Activated CD8-positive, alpha-beta T cell treated with anti-CD3 and anti-CD28 coated beads for 36 hours (primary cell): ENCODE results near the gene DPP6. TPM values are rescaled to one million over a fixed set of nuclear protein-coding genes. Genes with fewer than 3 reads are reported as not detected.
"Not testable (repeated sequence)": the region's sequence is repeated elsewhere in the genome, so short reads cannot be mapped to it uniquely, and the experiment has no call there.

Experiments used
- ATAC-seq: fragments of 200-7000 bp; cut with Tn5 transposase; one replicate; pipeline ENCODE4 v1.10.0; 2021; ENCODE audit warnings: mild to moderate bottlenecking, moderate library complexity
- CTCF ChIA-PET: fragments of 350-600 bp; sonication (Branson Sonifier 250); formaldehyde crosslinking; loops from one replicate; lab custom pipeline; 2021; ENCODE audit warnings: antibody characterized with exemption; lab: Charles Lee
- POLR2A ChIA-PET: fragments of 350-600 bp; sonication (Branson Sonifier 250); formaldehyde crosslinking; loops from one replicate; lab custom pipeline; 2021; ENCODE audit warnings: antibody characterized with exemption; lab: Charles Lee
- DNase-seq: peaks from one replicate; pipeline ENCODE4 v3.0.0-alpha.2; 2020
- H3K27ac Mint-ChIP-seq: one replicate; pipeline ENCODE4 v1.8.0; 2021; ENCODE audit warnings: mild to moderate bottlenecking, mixed read lengths
- H3K27me3 Mint-ChIP-seq: one replicate; pipeline ENCODE4 v1.8.0; 2021; ENCODE audit warnings: mixed read lengths
- H3K36me3 Mint-ChIP-seq: one replicate; pipeline ENCODE4 v1.8.0; 2021; ENCODE audit warnings: low read depth, mixed read lengths
- H3K4me1 Mint-ChIP-seq: one replicate; pipeline ENCODE4 v1.8.0; 2021; ENCODE audit warnings: low read depth, mixed read lengths
- H3K4me3 Mint-ChIP-seq: one replicate; pipeline ENCODE4 v1.8.0; 2021; ENCODE audit warnings: mild to moderate bottlenecking, moderate library complexity, mixed read lengths
- H3K9me3 Mint-ChIP-seq: one replicate; pipeline ENCODE4 v1.8.0; 2021; ENCODE audit warnings: mixed read lengths
- intact Hi-C: fragments of 100-400 bp; cut with micrococcal nuclease; formaldehyde crosslinking; loops from one replicate; pipeline ENCODE4 v1.10.0; 2022
- total RNA-seq, 2 experiments: library from RNA; stranded (reverse); gene quantifications; one replicate each; pipeline ENCODE4 v1.2.3, GENCODE V29; 2021

DPP6 gene
- total RNA-seq, 2 experiments from 2014 or later = not detected

DNA sequence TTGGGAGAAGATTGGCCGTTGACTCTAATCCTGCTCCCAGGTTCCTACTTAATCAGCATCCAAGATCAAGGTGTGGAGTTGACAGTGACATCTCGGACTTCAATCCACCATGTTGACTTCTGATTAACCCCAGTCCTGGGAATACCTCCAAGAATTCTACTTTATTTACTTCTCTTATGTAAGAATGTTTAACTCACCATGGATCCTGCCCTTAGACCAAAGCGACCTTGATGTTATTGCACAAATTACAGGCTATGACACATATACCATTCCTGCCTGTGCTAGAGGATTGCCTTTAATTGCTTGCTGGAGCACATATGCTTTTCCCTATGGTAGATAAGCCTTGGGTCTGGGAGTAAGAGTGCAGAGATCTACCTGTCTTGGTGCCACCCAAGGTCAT lies 28.1 kb downstream of the DPP6 start:
- H3K36me3 Mint-ChIP-seq, intact Hi-C loops, H3K27me3 Mint-ChIP-seq, H3K27ac Mint-ChIP-seq, DNase-seq, POLR2A ChIA-PET, CTCF ChIA-PET, H3K4me3 Mint-ChIP-seq, H3K9me3 Mint-ChIP-seq, H3K4me1 Mint-ChIP-seq, ATAC-seq: not testable (repeated sequence)

- H3K36me3 Mint-ChIP-seq, CTCF ChIA-PET, H3K27ac Mint-ChIP-seq, H3K4me3 Mint-ChIP-seq, POLR2A ChIA-PET, DNase-seq, H3K27me3 Mint-ChIP-seq, intact Hi-C loops, H3K4me1 Mint-ChIP-seq, H3K9me3 Mint-ChIP-seq, ATAC-seq: not testable (repeated sequence)
These were observed 35.0 kb downstream of the DPP6 start for GRCh38 chr7:154087037-154087725.

GRCh38 chr7:154092093-154092492 lies 39.9 kb downstream of the DPP6 start:
- not testable (repeated sequence) for H3K36me3 Mint-ChIP-seq

DNA sequence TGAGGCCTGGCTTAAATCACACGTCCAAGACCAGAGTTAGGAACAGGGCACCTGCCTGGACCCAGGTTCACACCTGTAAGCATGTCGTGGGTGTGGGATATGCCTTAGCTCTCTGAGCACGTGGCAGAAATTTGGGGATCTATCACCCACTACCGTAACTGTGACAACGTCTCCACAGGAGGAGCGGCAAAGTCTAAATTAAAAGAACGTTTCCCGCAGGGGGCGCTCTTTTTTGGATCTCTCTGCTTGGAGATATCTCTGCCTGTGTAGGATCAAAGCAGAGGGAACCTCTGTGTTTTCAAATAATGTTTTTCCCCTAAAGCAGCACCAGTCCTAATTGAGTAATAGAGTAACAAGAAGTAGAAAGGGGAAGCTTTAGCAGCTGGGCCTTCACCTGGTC lies 43.0 kb downstream of the DPP6 start:
- H3K4me3 Mint-ChIP-seq, H3K27me3 Mint-ChIP-seq, H3K9me3 Mint-ChIP-seq, CTCF ChIA-PET, H3K4me1 Mint-ChIP-seq, POLR2A ChIA-PET, H3K27ac Mint-ChIP-seq, H3K36me3 Mint-ChIP-seq, intact Hi-C loops, DNase-seq, ATAC-seq: not testable (repeated sequence)

More at GRCh38 chr7:154092093-154092492, 39.9 kb downstream of the DPP6 start:
- intact Hi-C loops, POLR2A ChIA-PET, H3K4me3 Mint-ChIP-seq, H3K9me3 Mint-ChIP-seq, CTCF ChIA-PET, H3K4me1 Mint-ChIP-seq, H3K27ac Mint-ChIP-seq, ATAC-seq, DNase-seq, H3K27me3 Mint-ChIP-seq: not testable (repeated sequence)

- H3K27ac Mint-ChIP-seq, POLR2A ChIA-PET, intact Hi-C loops, H3K36me3 Mint-ChIP-seq, H3K9me3 Mint-ChIP-seq, DNase-seq, CTCF ChIA-PET, H3K4me3 Mint-ChIP-seq, H3K27me3 Mint-ChIP-seq, H3K4me1 Mint-ChIP-seq, ATAC-seq: not testable (repeated sequence)
These were observed 52.9 kb downstream of the DPP6 start for GRCh38 chr7:154105063-154105462.

GRCh38 chr7:154109615-154110014 lies 57.4 kb downstream of the DPP6 start:
- H3K27me3 Mint-ChIP-seq, H3K4me1 Mint-ChIP-seq, H3K27ac Mint-ChIP-seq, POLR2A ChIA-PET, ATAC-seq, H3K9me3 Mint-ChIP-seq, H3K36me3 Mint-ChIP-seq, intact Hi-C loops, H3K4me3 Mint-ChIP-seq, DNase-seq, CTCF ChIA-PET: not testable (repeated sequence)

DNA sequence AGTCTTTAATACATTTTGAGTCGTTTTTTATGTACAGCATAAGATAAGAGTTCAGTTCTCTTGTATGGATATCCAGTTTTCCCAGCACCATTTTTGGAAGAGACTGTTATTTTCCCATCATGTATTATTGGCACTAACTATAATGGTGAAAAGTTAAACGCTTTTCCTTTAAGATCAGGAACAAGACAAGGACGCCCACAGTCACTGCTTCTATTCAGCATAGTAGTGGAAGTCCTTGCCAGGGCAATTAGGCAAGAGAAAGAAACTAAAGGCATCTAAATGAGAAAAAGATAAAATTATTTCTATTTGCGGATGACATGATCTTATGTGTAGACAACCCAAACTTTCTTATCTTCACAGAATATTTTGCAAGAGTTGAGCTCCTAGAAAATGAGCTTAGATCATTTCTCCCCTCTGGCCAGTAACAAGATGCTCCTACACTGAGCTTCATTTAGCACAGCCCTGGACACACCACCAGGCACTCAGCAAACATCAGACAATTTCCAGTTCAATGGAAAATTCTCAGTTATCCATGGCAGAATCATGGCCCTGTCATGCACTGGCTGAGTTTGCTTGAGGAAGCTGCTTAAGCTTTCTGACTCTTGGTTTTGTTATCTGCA lies 61.6 kb downstream of the DPP6 start:
- H3K4me1 Mint-ChIP-seq, H3K36me3 Mint-ChIP-seq, H3K27ac Mint-ChIP-seq, intact Hi-C loops, H3K9me3 Mint-ChIP-seq, DNase-seq, ATAC-seq, H3K27me3 Mint-ChIP-seq, H3K4me3 Mint-ChIP-seq, POLR2A ChIA-PET, CTCF ChIA-PET: not testable (repeated sequence)

- H3K27me3 Mint-ChIP-seq, H3K27ac Mint-ChIP-seq, DNase-seq, H3K4me3 Mint-ChIP-seq, H3K4me1 Mint-ChIP-seq, ATAC-seq, POLR2A ChIA-PET, CTCF ChIA-PET, intact Hi-C loops, H3K36me3 Mint-ChIP-seq, H3K9me3 Mint-ChIP-seq: not testable (repeated sequence)
These were observed 65.5 kb downstream of the DPP6 start for GRCh38 chr7:154117411-154118390.

DNA sequence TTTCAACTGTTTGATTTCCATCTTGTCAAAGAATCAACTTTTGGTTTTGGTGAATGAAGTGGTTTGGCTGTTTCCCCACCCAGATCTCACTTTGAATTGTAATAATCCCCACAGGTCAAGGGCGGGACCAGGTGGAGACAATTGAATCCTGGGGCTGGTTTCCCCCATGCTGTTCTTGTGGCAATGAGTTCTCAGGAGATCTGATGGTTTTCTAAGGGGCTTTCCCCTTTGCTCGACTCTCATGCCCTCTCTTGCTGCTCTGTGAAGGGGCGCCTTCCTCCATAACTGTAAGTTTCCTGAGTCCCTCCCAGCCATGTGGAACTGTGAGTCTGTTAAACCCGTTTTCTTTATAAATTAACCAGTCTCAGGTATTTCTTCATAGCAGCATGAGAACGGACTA lies 68.6 kb downstream of the DPP6 start:
- ATAC-seq, H3K27ac Mint-ChIP-seq, H3K36me3 Mint-ChIP-seq, intact Hi-C loops, H3K4me1 Mint-ChIP-seq, DNase-seq, CTCF ChIA-PET, H3K9me3 Mint-ChIP-seq, H3K27me3 Mint-ChIP-seq, POLR2A ChIA-PET, H3K4me3 Mint-ChIP-seq: not testable (repeated sequence)

DNA sequence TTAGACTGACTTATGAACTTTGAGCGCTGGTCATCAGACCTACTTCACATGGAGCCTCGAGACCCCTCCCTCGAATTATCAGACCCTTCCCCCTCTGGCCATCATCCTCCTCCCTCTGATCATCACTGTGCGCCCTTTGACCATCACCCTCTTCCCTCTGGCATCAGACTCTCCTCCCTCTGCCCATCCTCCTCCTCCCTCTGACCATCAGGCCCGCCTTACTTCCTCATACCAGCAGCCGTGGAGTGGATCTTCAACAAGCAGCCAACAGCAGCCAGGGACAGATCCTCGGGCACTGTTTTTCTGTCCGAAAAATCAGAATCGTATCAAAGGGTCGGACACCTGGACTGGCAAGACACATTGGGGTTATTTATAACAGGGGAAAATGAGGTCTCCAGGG lies 70.5 kb downstream of the DPP6 start:
- H3K4me3 Mint-ChIP-seq, H3K4me1 Mint-ChIP-seq, CTCF ChIA-PET, POLR2A ChIA-PET, H3K27me3 Mint-ChIP-seq, intact Hi-C loops, DNase-seq, H3K36me3 Mint-ChIP-seq, ATAC-seq, H3K9me3 Mint-ChIP-seq, H3K27ac Mint-ChIP-seq: not testable (repeated sequence)

- H3K9me3 Mint-ChIP-seq, intact Hi-C loops, DNase-seq, H3K27ac Mint-ChIP-seq, ATAC-seq, H3K4me1 Mint-ChIP-seq, H3K27me3 Mint-ChIP-seq, CTCF ChIA-PET, POLR2A ChIA-PET, H3K36me3 Mint-ChIP-seq, H3K4me3 Mint-ChIP-seq: not testable (repeated sequence)
These were observed 71.2 kb downstream of the DPP6 start for GRCh38 chr7:154123397-154123796.
